K562 (cell line): Measurements from ENCODE around the gene GUCY1A2. TPM values are rescaled to one million over a fixed set of nuclear protein-coding genes. Genes with fewer than 3 reads are reported as not detected.

Experiments used
- ATAC-seq: fragments of 200-7000 bp; cut with Tn5 transposase; 3 replicates; pipeline ENCODE4 v1.9.1; 2020; ENCODE audit warnings: moderate library complexity
- BruUV-seq: library from RNA; stranded (reverse); fragments of 400-500 nt; replicated peaks from 2 replicates; lab custom pipeline; 2021; lab: Mats Ljungman, UMichigan
- CTCF ChIA-PET: fragments of 300-600 bp; formaldehyde crosslinking; extraction: SDS; loops from one replicate; lab custom pipeline; 2021; ENCODE audit warnings: low intra/inter-chr PET ratio; lab: Yijun Ruan, JAX
- POLR2A ChIA-PET: fragments of 300-600, 350-650 bp; sonication (Branson Sonifier 250); formaldehyde crosslinking; extraction: SDS; loops from one replicate; lab custom pipeline; 2021; ENCODE audit warnings: antibody characterized with exemption, inconsistent platforms; lab: Yijun Ruan, JAX
- DNase-seq, 4 experiments: peaks; one replicate each; pipeline versions ENCODE4 v3.0.0 to v3.0.0-alpha.2; 2011 to 2018; ENCODE audit warnings: low spot score in 3 of 4, mixed read lengths in 3 of 4; ENCODE audit errors: extremely low read depth in 1 of 4
- FAIRE-seq: peaks from 2 replicates; lab custom pipeline; 2011; peaks lifted over from hg19 to GRCh38; lab: Jason Lieb, UNC
- H2AFZ ChIP-seq: 2 replicates; pipeline ENCODE4 v1.6.0; 2011; ENCODE audit warnings: low read depth, low read length, control low read depth, inconsistent platforms
- H3K27ac ChIP-seq: fragments of 200-600 bp; 3 replicates; pipeline ENCODE4 v1.8.0; 2011; ENCODE audit warnings: low read depth, mild to moderate bottlenecking, control low read depth, inconsistent platforms, low read length, moderate library complexity, mixed read lengths; ENCODE audit errors: extremely low read depth
- H3K27me3 ChIP-seq, 2 experiments: fragments of 300-600 bp in 1 of 2; 2 replicates in 1 of 2; 3 replicates in 1 of 2; pipeline versions ENCODE4 v1.6.0 to v1.8.0; 2011; ENCODE audit warnings: inconsistent platforms in 2 of 2, low read length in 2 of 2, mild to moderate bottlenecking in 1 of 2, mixed read lengths in 1 of 2, moderate library complexity in 1 of 2; ENCODE audit not compliant: control insufficient read depth in 2 of 2, insufficient read depth in 2 of 2
- H3K36me3 ChIP-seq: fragments of 300-600 bp; 3 replicates; pipeline ENCODE4 v1.8.0; 2011; ENCODE audit warnings: mild to moderate bottlenecking, low read length, inconsistent platforms; ENCODE audit not compliant: control insufficient read depth, insufficient read depth
- H3K4me1 ChIP-seq, 2 experiments: fragments of 200-600 bp in 1 of 2; replicated peaks in 1 of 2; 2 replicates in 1 of 2; 3 replicates in 1 of 2; pipeline versions ENCODE4 v1.5.1 to v1.8.0; 2011; ENCODE audit warnings: inconsistent platforms in 2 of 2, low read length in 2 of 2, mild to moderate bottlenecking in 1 of 2, mixed read lengths in 1 of 2, moderate library complexity in 1 of 2; ENCODE audit not compliant: control insufficient read depth in 2 of 2, insufficient read depth in 2 of 2
- H3K4me2 ChIP-seq: 2 replicates; pipeline ENCODE4 v1.6.1; 2011; ENCODE audit warnings: low read length, control low read depth, inconsistent platforms, mixed read lengths; ENCODE audit not compliant: insufficient read depth
- H3K4me3 ChIP-seq: fragments of 200-600 bp; sonication (generic), shearing (Covaris generic); 2 replicates; pipeline ENCODE4 v1.5.1; 2016; ENCODE audit warnings: control low read depth, inconsistent platforms
- H3K79me2 ChIP-seq: fragments of 200-600 bp; 3 replicates; pipeline ENCODE4 v1.8.0; 2011; ENCODE audit warnings: low read length, inconsistent platforms; ENCODE audit not compliant: control insufficient read depth, insufficient read depth
- H3K9ac ChIP-seq, 2 experiments: 2 replicates each; pipeline versions ENCODE4 v1.6.0 to v1.6.1; 2011; ENCODE audit warnings: low read depth in 2 of 2, low read length in 2 of 2, control low read depth in 1 of 2, inconsistent platforms in 1 of 2, mild to moderate bottlenecking in 1 of 2, mixed read lengths in 1 of 2; ENCODE audit not compliant: insufficient read depth in 1 of 2
- H3K9me1 ChIP-seq: one replicate; pipeline ENCODE4 v1.6.0; 2011; ENCODE audit warnings: inconsistent platforms, mild to moderate bottlenecking, low read length, moderate library complexity; ENCODE audit not compliant: control insufficient read depth, insufficient read depth
- H3K9me3 ChIP-seq: replicated peaks from 2 replicates; pipeline ENCODE4 v1.5.1; 2011; ENCODE audit warnings: low read depth, low read length, inconsistent platforms; ENCODE audit not compliant: control insufficient read depth, insufficient read depth
- H4K20me1 ChIP-seq: replicated peaks from 2 replicates; pipeline ENCODE4 v1.6.1; 2011; ENCODE audit warnings: low read length, inconsistent platforms, mixed read lengths; ENCODE audit not compliant: control insufficient read depth, insufficient read depth
- ETS1 ChIP-seq: conservative IDR thresholded peaks from 2 replicates; pipeline ENCODE4 v1.6.1; 2011; ENCODE audit warnings: low read depth, mild to moderate bottlenecking, low read length; ENCODE audit not compliant: control insufficient read depth
- KAT7 ChIP-seq: sonication (generic); formaldehyde crosslinking; IDR thresholded peaks from 2 replicates; pipeline ENCODE4 v1.8.0; 2022; ENCODE audit warnings: missing genetic modification reagents, mild to moderate bottlenecking, borderline replicate concordance
- KDM5B ChIP-seq: fragments of 200-600 bp; sonication (generic); IDR thresholded peaks from 2 replicates; pipeline ENCODE4 v1.6.1; 2012; ENCODE audit warnings: low read depth, mild to moderate bottlenecking, moderate library complexity, low read length, control low read depth, inconsistent platforms; ENCODE audit not compliant: insufficient replicate concordance
- L3MBTL2 ChIP-seq: fragments of 450-650 bp; IDR thresholded peaks from 2 replicates; pipeline ENCODE4 v1.6.1; 2016; ENCODE audit warnings: mild to moderate bottlenecking, moderate library complexity
- MAFF ChIP-seq: IDR thresholded peaks from 2 replicates; pipeline ENCODE4 v1.6.1; 2012; ENCODE audit warnings: low read length, improper control_type of control experiment
- NCOA1 ChIP-seq: fragments of 450-650 bp; IDR thresholded peaks from 2 replicates; pipeline ENCODE4 v1.6.1; 2016; ENCODE audit warnings: low read depth
- NR2C2 ChIP-seq, 2 experiments: fragments of 200-800 bp in 1 of 2; sonication (Bioruptor generic) in 1 of 2; sonication (generic) in 1 of 2; formaldehyde crosslinking in 1 of 2; IDR thresholded peaks; 2 replicates each; pipeline versions ENCODE4 v1.6.1 to v1.8.0; 2016 to 2022; ENCODE audit warnings: mild to moderate bottlenecking in 1 of 2, missing compliant biosample characterization in 1 of 2, missing genetic modification characterization in 1 of 2, missing genetic modification reagents in 1 of 2
- PHB2 ChIP-seq: fragments of 450-650 bp; IDR thresholded peaks from 2 replicates; pipeline ENCODE4 v1.6.1; 2017; ENCODE audit warnings: low read depth
- SOX6 ChIP-seq: fragments of 450-650 bp; IDR thresholded peaks from 2 replicates; pipeline ENCODE4 v1.6.1; 2014; ENCODE audit warnings: mild to moderate bottlenecking
- TEAD1 ChIP-seq, 2 experiments: fragments of 450-650 bp in 1 of 2; sonication (generic) in 1 of 2; formaldehyde crosslinking; IDR thresholded peaks; 2 replicates each; pipeline versions ENCODE4 v1.4.0 to v1.8.0; 2020 to 2022; ENCODE audit warnings: mild to moderate bottlenecking in 2 of 2, missing genetic modification reagents in 1 of 2
- ZNF316 ChIP-seq: fragments of 450-650 bp; IDR thresholded peaks from 2 replicates; pipeline ENCODE4 v1.6.1; 2016
- ZNF436 ChIP-seq: fragments of 250-450, 450-650 bp; sonication (Bioruptor Pico); formaldehyde crosslinking; IDR thresholded peaks from 2 replicates; pipeline ENCODE4 v1.7.0; 2020; ENCODE audit warnings: mild to moderate bottlenecking
- in situ Hi-C: fragments of 300-500 bp; cut with MboI; formaldehyde crosslinking; loops from 4 replicates; pipeline ENCODE4 v1.15.0; 2018; ENCODE audit warnings: inconsistent platforms, mixed read lengths
- intact Hi-C: fragments of 100-400 bp; cut with micrococcal nuclease; formaldehyde crosslinking; loops from 2 replicates; pipeline ENCODE4 v1.14.2; 2022
- polyA plus RNA-seq, 8 experiments: library from polyadenylated mRNA; depleted of rRNA in 4 of 8; stranded (reverse) in 5 of 8; unstranded in 3 of 8; fragments of >200 nt; fragmentation: Nextera tagmentation in 2 of 8; fragmentation: Illumina TruSeq in 1 of 8; extraction: Ambion mirVana in 2 of 8; extraction: Trizol in 1 of 8; gene quantifications; 2 replicates each; pipeline versions ENCODE4 v1.2.1 to v1.2.3, GENCODE V29; 2011 to 2014; ENCODE audit warnings: inconsistent platforms in 1 of 8, missing spikeins in 1 of 8
- total RNA-seq, 7 experiments: library from RNA; depleted of rRNA in 6 of 7; stranded (reverse); fragments of >200 nt in 6 of 7; fragmentation: Illumina TruSeq in 2 of 7; extraction: Trizol in 2 of 7; gene quantifications; 2 replicates each; pipeline versions ENCODE4 v1.2.1 to v1.2.3, GENCODE V29; 2011 to 2021; ENCODE audit warnings: low replicate concordance in 1 of 7

GUCY1A2 gene
- total and polyA plus RNA-seq, 9 of the 15 experiments (the other 6 are each of a cell fraction or from before 2014, with no cell fraction given), result under 0.01 to 0.04 TPM; not detected in 7

GRCh38 chr11:106971864-106972263, 46.4 kb downstream of the GUCY1A2 start:
- intact Hi-C loops (no loop called here), in situ Hi-C loops (no loop called here)
- Histone ChIP-seq H3K4me2 (no peak overlapping the region), H3K79me2 (no peaks in the 10 kb centered on the region), H4K20me1 (no peaks in the 10 kb centered on the region), H3K4me1 (no peaks in the 10 kb centered on the region), H3K9me3 (peaks cover 2% of the 10 kb centered on the region; the same call in 1 of the 2 replicates), H3K9ac (no peak overlapping the region), H3K27me3 (no peaks in the 10 kb centered on the region), H3K27ac (no peak overlapping the region), H3K9me1 (no peaks in the 10 kb centered on the region), H2AFZ (no peak overlapping the region), H3K4me3 (no peak overlapping the region), H3K36me3 (no peaks in the 10 kb centered on the region)
- BruUV-seq, result no TSS peak
- FAIRE-seq (no peak), DNase-seq (no peak), ATAC-seq (no peak)
- TF ChIP-seq PHB2 (no peak), KDM5B (no peak), NR2C2 (CRISPR knock-in tag; IDR thresholded peaks at IDR 0.05) (no peak), NR2C2 (tag; IDR thresholded peaks at IDR 0.05) (no peak), MAFF (0 out of 2 replicates have a peak, but pooled peaks have one; percentile 35), ZNF316 (peak; percentile 54), TEAD1 (CRISPR knock-in tag; IDR thresholded peaks at IDR 0.05) (no peak), ETS1 (no peak), L3MBTL2 (no peak), NCOA1 (no peak), SOX6 (no peak), ZNF436 (CRISPR knock-in tag) (no peak), KAT7 (CRISPR knock-in tag) (no peak)
- CTCF ChIA-PET, result no interaction called here
- POLR2A ChIA-PET, result no interaction called here
